WTC11 (cell line): ENCODE data around the gene ATP5PB.

Experiments
- TF ChIP-seq, protein P1 (sequence below): fragments of 200-600 bp; IDR thresholded peaks from 2 replicates; pipeline ENCODE4 v1.8.0; 2022; ENCODE audit warnings: antibody characterized with exemption
- TF ChIP-seq, protein P2 (sequence below): sonication (generic); formaldehyde crosslinking; IDR thresholded peaks from 2 replicates; pipeline ENCODE4 v1.8.1; 2022; ENCODE audit warnings: low read depth, mild to moderate bottlenecking, moderate library complexity, missing genetic modification reagents, borderline replicate concordance
- TF ChIP-seq, protein P3 (sequence below): sonication (generic); formaldehyde crosslinking; IDR thresholded peaks from 2 replicates; pipeline ENCODE4 v1.8.0; 2022; ENCODE audit warnings: mild to moderate bottlenecking, missing genetic modification reagents
- TF ChIP-seq, protein P4 (sequence below): sonication (generic); formaldehyde crosslinking; IDR thresholded peaks from 2 replicates; pipeline ENCODE4 v1.8.1; 2022; ENCODE audit warnings: mild to moderate bottlenecking, missing genetic modification reagents, moderate library complexity, borderline replicate concordance
- TF ChIP-seq, protein P5 (sequence below): sonication (generic); formaldehyde crosslinking; IDR thresholded peaks from 2 replicates; pipeline ENCODE4 v1.8.1; 2022; ENCODE audit warnings: mild to moderate bottlenecking, moderate library complexity, missing genetic modification reagents
- TF ChIP-seq, protein P6 (sequence below): sonication (generic); formaldehyde crosslinking; IDR thresholded peaks from 2 replicates; pipeline ENCODE4 v1.8.1; 2023; ENCODE audit warnings: mild to moderate bottlenecking, missing genetic modification reagents, moderate library complexity
- TF ChIP-seq, protein P7 (sequence below): sonication (generic); formaldehyde crosslinking; IDR thresholded peaks from 2 replicates; pipeline ENCODE4 v1.8.1; 2023; ENCODE audit warnings: mild to moderate bottlenecking, missing genetic modification reagents

DNA sequence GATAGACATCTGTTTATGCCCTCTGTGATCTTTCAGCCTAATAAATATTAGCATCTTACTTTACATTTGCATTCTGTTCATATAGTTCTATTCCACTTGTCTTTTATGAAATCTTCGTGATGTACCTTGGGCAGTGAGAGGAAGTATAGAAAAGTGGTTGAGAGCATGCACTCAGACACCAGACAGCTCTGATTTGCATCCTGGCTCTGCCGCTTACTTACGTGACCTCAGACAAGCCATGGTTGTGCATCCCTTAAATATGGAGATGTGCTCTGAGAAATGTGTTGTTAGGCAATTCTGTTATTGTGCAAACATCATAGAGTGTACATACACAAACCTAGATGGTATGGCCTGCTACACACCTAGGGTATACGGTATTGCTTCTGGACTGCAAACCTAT is 44.7 kb upstream of the ATP5PB start:
- TF ChIP-seq, protein P1, sequence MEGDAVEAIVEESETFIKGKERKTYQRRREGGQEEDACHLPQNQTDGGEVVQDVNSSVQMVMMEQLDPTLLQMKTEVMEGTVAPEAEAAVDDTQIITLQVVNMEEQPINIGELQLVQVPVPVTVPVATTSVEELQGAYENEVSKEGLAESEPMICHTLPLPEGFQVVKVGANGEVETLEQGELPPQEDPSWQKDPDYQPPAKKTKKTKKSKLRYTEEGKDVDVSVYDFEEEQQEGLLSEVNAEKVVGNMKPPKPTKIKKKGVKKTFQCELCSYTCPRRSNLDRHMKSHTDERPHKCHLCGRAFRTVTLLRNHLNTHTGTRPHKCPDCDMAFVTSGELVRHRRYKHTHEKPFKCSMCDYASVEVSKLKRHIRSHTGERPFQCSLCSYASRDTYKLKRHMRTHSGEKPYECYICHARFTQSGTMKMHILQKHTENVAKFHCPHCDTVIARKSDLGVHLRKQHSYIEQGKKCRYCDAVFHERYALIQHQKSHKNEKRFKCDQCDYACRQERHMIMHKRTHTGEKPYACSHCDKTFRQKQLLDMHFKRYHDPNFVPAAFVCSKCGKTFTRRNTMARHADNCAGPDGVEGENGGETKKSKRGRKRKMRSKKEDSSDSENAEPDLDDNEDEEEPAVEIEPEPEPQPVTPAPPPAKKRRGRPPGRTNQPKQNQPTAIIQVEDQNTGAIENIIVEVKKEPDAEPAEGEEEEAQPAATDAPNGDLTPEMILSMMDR = no peak
- TF ChIP-seq, protein P2, sequence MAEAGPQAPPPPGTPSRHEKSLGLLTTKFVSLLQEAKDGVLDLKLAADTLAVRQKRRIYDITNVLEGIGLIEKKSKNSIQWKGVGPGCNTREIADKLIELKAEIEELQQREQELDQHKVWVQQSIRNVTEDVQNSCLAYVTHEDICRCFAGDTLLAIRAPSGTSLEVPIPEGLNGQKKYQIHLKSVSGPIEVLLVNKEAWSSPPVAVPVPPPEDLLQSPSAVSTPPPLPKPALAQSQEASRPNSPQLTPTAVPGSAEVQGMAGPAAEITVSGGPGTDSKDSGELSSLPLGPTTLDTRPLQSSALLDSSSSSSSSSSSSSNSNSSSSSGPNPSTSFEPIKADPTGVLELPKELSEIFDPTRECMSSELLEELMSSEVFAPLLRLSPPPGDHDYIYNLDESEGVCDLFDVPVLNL (CRISPR knock-in tag) = no peak
- TF ChIP-seq, protein P3, sequence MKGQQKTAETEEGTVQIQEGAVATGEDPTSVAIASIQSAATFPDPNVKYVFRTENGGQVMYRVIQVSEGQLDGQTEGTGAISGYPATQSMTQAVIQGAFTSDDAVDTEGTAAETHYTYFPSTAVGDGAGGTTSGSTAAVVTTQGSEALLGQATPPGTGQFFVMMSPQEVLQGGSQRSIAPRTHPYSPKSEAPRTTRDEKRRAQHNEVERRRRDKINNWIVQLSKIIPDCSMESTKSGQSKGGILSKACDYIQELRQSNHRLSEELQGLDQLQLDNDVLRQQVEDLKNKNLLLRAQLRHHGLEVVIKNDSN (CRISPR knock-in tag) = no peak
- TF ChIP-seq, protein P4, sequence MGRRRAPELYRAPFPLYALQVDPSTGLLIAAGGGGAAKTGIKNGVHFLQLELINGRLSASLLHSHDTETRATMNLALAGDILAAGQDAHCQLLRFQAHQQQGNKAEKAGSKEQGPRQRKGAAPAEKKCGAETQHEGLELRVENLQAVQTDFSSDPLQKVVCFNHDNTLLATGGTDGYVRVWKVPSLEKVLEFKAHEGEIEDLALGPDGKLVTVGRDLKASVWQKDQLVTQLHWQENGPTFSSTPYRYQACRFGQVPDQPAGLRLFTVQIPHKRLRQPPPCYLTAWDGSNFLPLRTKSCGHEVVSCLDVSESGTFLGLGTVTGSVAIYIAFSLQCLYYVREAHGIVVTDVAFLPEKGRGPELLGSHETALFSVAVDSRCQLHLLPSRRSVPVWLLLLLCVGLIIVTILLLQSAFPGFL (CRISPR knock-in tag) = no peak
- TF ChIP-seq, protein P5, sequence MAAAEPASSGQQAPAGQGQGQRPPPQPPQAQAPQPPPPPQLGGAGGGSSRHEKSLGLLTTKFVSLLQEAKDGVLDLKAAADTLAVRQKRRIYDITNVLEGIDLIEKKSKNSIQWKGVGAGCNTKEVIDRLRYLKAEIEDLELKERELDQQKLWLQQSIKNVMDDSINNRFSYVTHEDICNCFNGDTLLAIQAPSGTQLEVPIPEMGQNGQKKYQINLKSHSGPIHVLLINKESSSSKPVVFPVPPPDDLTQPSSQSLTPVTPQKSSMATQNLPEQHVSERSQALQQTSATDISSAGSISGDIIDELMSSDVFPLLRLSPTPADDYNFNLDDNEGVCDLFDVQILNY (CRISPR knock-in tag) = no peak
- TF ChIP-seq, protein P6, sequence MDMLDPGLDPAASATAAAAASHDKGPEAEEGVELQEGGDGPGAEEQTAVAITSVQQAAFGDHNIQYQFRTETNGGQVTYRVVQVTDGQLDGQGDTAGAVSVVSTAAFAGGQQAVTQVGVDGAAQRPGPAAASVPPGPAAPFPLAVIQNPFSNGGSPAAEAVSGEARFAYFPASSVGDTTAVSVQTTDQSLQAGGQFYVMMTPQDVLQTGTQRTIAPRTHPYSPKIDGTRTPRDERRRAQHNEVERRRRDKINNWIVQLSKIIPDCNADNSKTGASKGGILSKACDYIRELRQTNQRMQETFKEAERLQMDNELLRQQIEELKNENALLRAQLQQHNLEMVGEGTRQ (CRISPR knock-in tag) = no peak
- TF ChIP-seq, protein P7, sequence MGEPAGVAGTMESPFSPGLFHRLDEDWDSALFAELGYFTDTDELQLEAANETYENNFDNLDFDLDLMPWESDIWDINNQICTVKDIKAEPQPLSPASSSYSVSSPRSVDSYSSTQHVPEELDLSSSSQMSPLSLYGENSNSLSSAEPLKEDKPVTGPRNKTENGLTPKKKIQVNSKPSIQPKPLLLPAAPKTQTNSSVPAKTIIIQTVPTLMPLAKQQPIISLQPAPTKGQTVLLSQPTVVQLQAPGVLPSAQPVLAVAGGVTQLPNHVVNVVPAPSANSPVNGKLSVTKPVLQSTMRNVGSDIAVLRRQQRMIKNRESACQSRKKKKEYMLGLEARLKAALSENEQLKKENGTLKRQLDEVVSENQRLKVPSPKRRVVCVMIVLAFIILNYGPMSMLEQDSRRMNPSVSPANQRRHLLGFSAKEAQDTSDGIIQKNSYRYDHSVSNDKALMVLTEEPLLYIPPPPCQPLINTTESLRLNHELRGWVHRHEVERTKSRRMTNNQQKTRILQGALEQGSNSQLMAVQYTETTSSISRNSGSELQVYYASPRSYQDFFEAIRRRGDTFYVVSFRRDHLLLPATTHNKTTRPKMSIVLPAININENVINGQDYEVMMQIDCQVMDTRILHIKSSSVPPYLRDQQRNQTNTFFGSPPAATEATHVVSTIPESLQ (CRISPR knock-in tag) = no peak
